HG02798 (cell line): ENCODE data around the gene DOCK1.

ENCODE experiments used
- ATAC-seq: cut with Tn5 transposase; IDR thresholded peaks from one replicate; pipeline ENCODE4 v1.9.1; 2021; ENCODE audit warnings: mild to moderate bottlenecking; ENCODE audit not compliant: unreplicated experiment, poor library complexity

The DOCK1 gene

GRCh38 chr10:126948355-126949160 is 43.3 kb downstream of the DOCK1 start:
- ATAC-seq: no peak

GRCh38 chr10:126949161-126949503 is 43.9 kb downstream of the DOCK1 start:
- no peak for ATAC-seq

GRCh38 chr10:126950401-126951105 is 45.3 kb downstream of the DOCK1 start:
- no peak for ATAC-seq

GRCh38 chr10:126953886-126954285 is 48.7 kb downstream of the DOCK1 start:
- ATAC-seq: no peak

GRCh38 chr10:126955396-126955795 is 50.2 kb downstream of the DOCK1 start:
- ATAC-seq: no peak

- no peak for ATAC-seq
Observed at GRCh38 chr10:126955934-126956711, 50.9 kb downstream of the DOCK1 start.

GRCh38 chr10:126956712-126957108 is 51.5 kb downstream of the DOCK1 start:
- no peak for ATAC-seq

GRCh38 chr10:126957111-126957510 is 51.9 kb downstream of the DOCK1 start:
- no peak for ATAC-seq

- ATAC-seq: no peak
Observed at GRCh38 chr10:126959431-126959830, 54.2 kb downstream of the DOCK1 start.

- ATAC-seq: no peak
Observed at GRCh38 chr10:126959906-126960685, 54.9 kb downstream of the DOCK1 start.

GRCh38 chr10:126963354-126963753 is 58.1 kb downstream of the DOCK1 start:
- no peak for ATAC-seq

- no peak for ATAC-seq
Observed at GRCh38 chr10:126964190-126964589, 59.0 kb downstream of the DOCK1 start.

- no peak for ATAC-seq
Observed at GRCh38 chr10:126966938-126967337, 61.7 kb downstream of the DOCK1 start.

- no peak for ATAC-seq
Observed at GRCh38 chr10:126969310-126969709, 64.1 kb downstream of the DOCK1 start.

GRCh38 chr10:126972635-126973414 is 67.6 kb downstream of the DOCK1 start:
- no peak for ATAC-seq

GRCh38 chr10:126975221-126975620 is 70.0 kb downstream of the DOCK1 start:
- no peak for ATAC-seq

- no peak for ATAC-seq
Observed at GRCh38 chr10:126977216-126977615, 72.0 kb downstream of the DOCK1 start.

GRCh38 chr10:126979311-126979710 is 74.1 kb downstream of the DOCK1 start:
- ATAC-seq: no peak

GRCh38 chr10:126993208-126993607 is 88.0 kb downstream of the DOCK1 start:
- no peak for ATAC-seq
